A673 (cell line): Measurements from ENCODE around the gene CD8A.
"Not testable (repeated sequence)": the region's sequence is repeated elsewhere in the genome, so short reads cannot be mapped to it uniquely, and the experiment has no call there.

Experiments
- EZH2 ChIP-seq: fragments of 200-600 bp; sonication (generic); IDR thresholded peaks from 2 replicates; pipeline ENCODE4 v1.6.1; 2017; ENCODE audit warnings: borderline replicate concordance, low read depth, mild to moderate bottlenecking, mixed read lengths, antibody characterized with exemption, low read length; ENCODE audit not compliant: poor library complexity, severe bottlenecking
- TF ChIP-seq, protein P1 (sequence below): fragments of 300-800, 200-600 bp; sonication (generic); conservative IDR thresholded peaks from 2 replicates; pipeline ENCODE4 v1.5.1; 2017; ENCODE audit warnings: low read depth, mild to moderate bottlenecking, antibody characterized with exemption, low read length, moderate library complexity, mixed read lengths

DNA sequence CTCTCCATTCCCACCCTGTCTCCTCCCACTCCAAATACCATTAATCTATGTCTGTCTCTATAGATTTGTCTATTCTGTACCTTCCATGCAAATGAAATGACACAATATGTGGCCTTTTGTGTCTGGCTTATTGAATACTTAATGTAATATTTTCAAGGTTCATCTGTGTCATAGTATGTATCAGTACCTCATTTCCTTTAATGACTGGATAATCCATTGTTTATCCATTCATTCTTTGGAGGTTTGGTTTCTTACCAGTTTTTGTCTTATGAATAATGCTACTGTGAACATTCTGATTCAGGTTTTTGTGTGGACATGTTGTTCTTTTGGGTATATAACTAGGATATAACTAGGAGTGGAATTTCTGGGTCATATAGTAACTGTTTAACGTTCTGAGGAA, 55.8 kb downstream of the CD8A start:
- TF ChIP-seq, protein P1, sequence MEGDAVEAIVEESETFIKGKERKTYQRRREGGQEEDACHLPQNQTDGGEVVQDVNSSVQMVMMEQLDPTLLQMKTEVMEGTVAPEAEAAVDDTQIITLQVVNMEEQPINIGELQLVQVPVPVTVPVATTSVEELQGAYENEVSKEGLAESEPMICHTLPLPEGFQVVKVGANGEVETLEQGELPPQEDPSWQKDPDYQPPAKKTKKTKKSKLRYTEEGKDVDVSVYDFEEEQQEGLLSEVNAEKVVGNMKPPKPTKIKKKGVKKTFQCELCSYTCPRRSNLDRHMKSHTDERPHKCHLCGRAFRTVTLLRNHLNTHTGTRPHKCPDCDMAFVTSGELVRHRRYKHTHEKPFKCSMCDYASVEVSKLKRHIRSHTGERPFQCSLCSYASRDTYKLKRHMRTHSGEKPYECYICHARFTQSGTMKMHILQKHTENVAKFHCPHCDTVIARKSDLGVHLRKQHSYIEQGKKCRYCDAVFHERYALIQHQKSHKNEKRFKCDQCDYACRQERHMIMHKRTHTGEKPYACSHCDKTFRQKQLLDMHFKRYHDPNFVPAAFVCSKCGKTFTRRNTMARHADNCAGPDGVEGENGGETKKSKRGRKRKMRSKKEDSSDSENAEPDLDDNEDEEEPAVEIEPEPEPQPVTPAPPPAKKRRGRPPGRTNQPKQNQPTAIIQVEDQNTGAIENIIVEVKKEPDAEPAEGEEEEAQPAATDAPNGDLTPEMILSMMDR = not testable (repeated sequence)
- not testable (repeated sequence) for TF ChIP-seq EZH2
